ENCODE data around the gene DHX15. TPM values are rescaled to one million over a fixed set of nuclear protein-coding genes. Genes with fewer than 3 reads are reported as not detected.

Gene DHX15
- total RNA-seq, 3 donors from 2014 or later (not counting 1 experiment from before 2014, with no cell fraction given), result 174 to 180 (median 179) TPM

DNA sequence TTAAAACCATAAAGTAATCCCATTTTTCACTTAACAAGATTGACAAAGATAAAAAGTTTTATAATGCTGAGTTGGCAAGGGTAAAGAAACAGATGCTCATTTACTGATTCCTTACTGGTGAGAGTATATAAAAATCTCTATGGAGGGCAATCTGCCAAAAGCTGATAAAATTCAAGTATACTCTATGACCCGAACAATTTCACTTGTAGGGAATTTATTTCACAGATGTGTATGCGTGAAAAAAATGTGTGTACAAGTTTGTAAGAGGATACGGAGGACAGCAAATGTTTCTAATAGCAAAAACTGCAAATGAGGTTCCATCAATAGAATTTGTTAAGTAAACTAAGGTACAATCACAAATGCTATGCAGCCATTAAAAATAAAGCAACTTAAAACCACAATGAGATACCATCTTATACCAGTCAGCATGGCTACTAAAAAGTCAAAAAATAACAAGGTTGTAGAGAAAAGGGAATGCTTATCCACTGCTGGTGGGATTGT lies 23.4 kb downstream of the DHX15 start:
- 79% methylated on average over 3 of the region's 3 CpGs for WGBS (ENCODE audit: insufficient coverage)
- ATAC-seq (no peak), DNase-seq (no peak)
- H3K27ac ChIP-seq (ENCODE audit: low read length), result no peak overlapping the region
- Mint-ChIP-seq H3K27ac (peak overlapping the region in 1 of 2 donors; percentile 75), H3K9me3 (peaks cover 2 to 3% of the 10 kb centered on the region in 2 donors), H3K36me3 (peaks cover 10% of the 10 kb centered on the region), H3K27me3 (ENCODE audit: low read depth in 2 of 2) (no peaks in the 10 kb centered on the region), H3K4me3 (no peak overlapping the region), H3K4me1 (peaks cover 87 to 96% of the 10 kb centered on the region in 2 donors)
- peaks cover 1% of the 10 kb centered on the region for H3K4me1 ChIP-seq (ENCODE audit: control insufficient read depth, insufficient read depth, low read length)
- H3K4me3 ChIP-seq (ENCODE audit: low read length), result no peak overlapping the region
- peaks cover 16% of the 10 kb centered on the region for H3K36me3 ChIP-seq (ENCODE audit: control insufficient read depth, insufficient read depth, low read length)
- no peaks in the 10 kb centered on the region for H3K9me3 ChIP-seq (ENCODE audit: control insufficient read depth, insufficient read depth, low read length)
- TF ChIP-seq CTCF (IDR thresholded peaks at IDR 0.05), result no peak
- intact Hi-C loops (cut with micrococcal nuclease), result no loop called here
- no peaks in the 10 kb centered on the region for H3K27me3 ChIP-seq (ENCODE audit: control insufficient read depth, insufficient read depth, low read length)

DNA sequence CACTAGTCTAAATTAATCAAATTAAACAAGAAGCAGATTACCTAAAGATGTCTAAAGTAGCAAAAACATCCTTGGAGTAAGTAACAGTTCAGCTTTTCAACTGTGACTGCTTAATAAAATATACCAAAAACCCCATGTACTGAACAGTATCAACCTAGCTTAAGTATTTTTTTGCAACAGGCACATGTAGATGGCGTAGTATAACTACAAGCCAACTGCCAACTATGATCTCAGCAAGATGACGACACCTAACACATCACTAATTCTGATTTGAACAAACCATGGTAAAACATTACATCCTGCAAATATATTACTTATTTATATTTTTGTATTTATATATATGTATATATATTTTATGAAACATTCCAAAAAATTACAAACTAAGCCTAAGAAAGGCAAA lies 24.5 kb downstream of the DHX15 start:
- no peaks in the 10 kb centered on the region for H3K4me1 ChIP-seq (ENCODE audit: control insufficient read depth, insufficient read depth, low read length)
- Mint-ChIP-seq H3K9me3 (peaks cover 2 to 3% of the 10 kb centered on the region in 2 donors), H3K27ac (peak overlapping the region; percentile 58 to 75), H3K4me3 (no peak overlapping the region), H3K4me1 (peaks cover 83 to 93% of the 10 kb centered on the region in 2 donors), H3K27me3 (ENCODE audit: low read depth in 2 of 2) (no peaks in the 10 kb centered on the region), H3K36me3 (peaks cover 10% of the 10 kb centered on the region)
- 100% methylated on average over 2 of the region's 2 CpGs for WGBS (ENCODE audit: insufficient coverage)
- no peaks in the 10 kb centered on the region for H3K27me3 ChIP-seq (ENCODE audit: control insufficient read depth, insufficient read depth, low read length)
- TF ChIP-seq CTCF (IDR thresholded peaks at IDR 0.05), result no peak
- H3K36me3 ChIP-seq (ENCODE audit: control insufficient read depth, insufficient read depth, low read length), result peaks cover 20% of the 10 kb centered on the region
- H3K9me3 ChIP-seq (ENCODE audit: control insufficient read depth, insufficient read depth, low read length), result no peaks in the 10 kb centered on the region
- intact Hi-C loops (cut with micrococcal nuclease), result no loop called here
- DNase-seq, result no peak
- peak in 1 of 3 donors; percentile 43 for ATAC-seq
- no peak overlapping the region for H3K4me3 ChIP-seq (ENCODE audit: low read length)
- no peak overlapping the region for H3K27ac ChIP-seq (ENCODE audit: low read length)

GRCh38 chr4:24559032-24559821 lies 25.1 kb downstream of the DHX15 start:
- 71% methylated on average over 1 of the region's 3 CpGs for WGBS (ENCODE audit: insufficient coverage)
- Mint-ChIP-seq H3K27me3 (ENCODE audit: low read depth in 2 of 2) (no peaks in the 10 kb centered on the region), H3K9me3 (peaks cover 2 to 3% of the 10 kb centered on the region in 2 donors), H3K36me3 (peaks cover 10% of the 10 kb centered on the region), H3K27ac (peak overlapping the region; percentile 18 to 58), H3K4me1 (peaks cover 81 to 86% of the 10 kb centered on the region in 2 donors), H3K4me3 (no peak overlapping the region)
- DNase-seq (no peak), ATAC-seq (no peak)
- H3K27me3 ChIP-seq (ENCODE audit: control insufficient read depth, insufficient read depth, low read length), result no peaks in the 10 kb centered on the region
- peaks cover 23% of the 10 kb centered on the region for H3K36me3 ChIP-seq (ENCODE audit: control insufficient read depth, insufficient read depth, low read length)
- H3K4me1 ChIP-seq (ENCODE audit: control insufficient read depth, insufficient read depth, low read length), result no peaks in the 10 kb centered on the region
- no peak overlapping the region for H3K4me3 ChIP-seq (ENCODE audit: low read length)
- no peaks in the 10 kb centered on the region for H3K9me3 ChIP-seq (ENCODE audit: control insufficient read depth, insufficient read depth, low read length)
- intact Hi-C loops (cut with micrococcal nuclease), result no loop called here
- TF ChIP-seq CTCF (IDR thresholded peaks at IDR 0.05), result no peak
- no peak overlapping the region for H3K27ac ChIP-seq (ENCODE audit: low read length)
